Uterus (tissue), 2 donors: Measurements from ENCODE around the gene MRPS15.

ENCODE experiments used
- CTCF ChIP-seq, 4 experiments: fragments of 200-600 bp in 2 of 4; fragments of 450-650 bp in 2 of 4; sonication (generic) in 2 of 4; IDR thresholded peaks; one replicate each; pipeline ENCODE4 v1.5.1; 2016 to 2019; ENCODE audit warnings: antibody characterized with exemption in 4 of 4, mild to moderate bottlenecking in 2 of 4, moderate library complexity in 1 of 4
- POLR2A ChIP-seq, 2 donors: fragments of 450-650 bp; IDR thresholded peaks; one replicate each; pipeline ENCODE4 v1.6.1; 2016; ENCODE audit warnings: antibody characterized with exemption in 2 of 2, mild to moderate bottlenecking in 1 of 2, moderate library complexity in 1 of 2

GRCh38 chr1:36511804-36512798 lies 47.9 kb upstream of the MRPS15 start:
- TF ChIP-seq CTCF (IDR thresholded peaks at IDR 0.05): no peak
- no peak for TF ChIP-seq POLR2A (IDR thresholded peaks at IDR 0.05)
